ENCODE data around the gene NLRX1.
"Not testable (repeated sequence)": the region's sequence is repeated elsewhere in the genome, so short reads cannot be mapped to it uniquely, and the experiment has no call there.

The NLRX1 gene

GRCh38 chr11:119198925-119199324 lies 30.4 kb downstream of the NLRX1 start:
- Histone ChIP-seq H3K4me3 (ENCODE audit: low read depth, low read length) (no peak overlapping the region), H3K4me1 (no peaks in the 10 kb centered on the region), H3K79me2 (no peaks in the 10 kb centered on the region), H3K9ac (no peak overlapping the region), H3K9me3 (ENCODE audit: control insufficient read depth, low read length) (no peaks in the 10 kb centered on the region), H3K4me2 (ENCODE audit: low read length) (no peak overlapping the region), H3K36me3 (ENCODE audit: control insufficient read depth, insufficient read depth, low read length) (no peaks in the 10 kb centered on the region), H2AFZ (no peak overlapping the region), H3K27ac (no peak overlapping the region), H3K27me3 (ENCODE audit: control insufficient read depth, insufficient read depth, low read length) (no peaks in the 10 kb centered on the region)
- TF ChIP-seq CTCF (IDR thresholded peaks at IDR 0.05): no peak

GRCh38 chr11:119201236-119201635 lies 32.7 kb downstream of the NLRX1 start:
- not testable (repeated sequence) for H3K4me1 ChIP-seq, H3K27ac ChIP-seq, H3K9ac ChIP-seq

GRCh38 chr11:119202554-119202953 lies 34.0 kb downstream of the NLRX1 start:
- Histone ChIP-seq H3K4me1 (no peaks in the 10 kb centered on the region), H3K4me3 (ENCODE audit: low read depth, low read length) (no peak overlapping the region), H3K36me3 (ENCODE audit: control insufficient read depth, insufficient read depth, low read length) (no peaks in the 10 kb centered on the region), H3K27ac (no peak overlapping the region), H3K27me3 (ENCODE audit: control insufficient read depth, insufficient read depth, low read length) (no peaks in the 10 kb centered on the region), H3K4me2 (ENCODE audit: low read length) (no peak overlapping the region), H2AFZ (no peak overlapping the region), H3K9me3 (ENCODE audit: control insufficient read depth, low read length) (no peaks in the 10 kb centered on the region), H3K79me2 (no peaks in the 10 kb centered on the region), H3K9ac (no peak overlapping the region)
- no peak for TF ChIP-seq CTCF (IDR thresholded peaks at IDR 0.05)

More at GRCh38 chr11:119201236-119201635, 32.7 kb downstream of the NLRX1 start:
- not testable (repeated sequence) for H3K9me3 ChIP-seq (ENCODE audit: control insufficient read depth, low read length); H3K27me3 ChIP-seq (ENCODE audit: control insufficient read depth, insufficient read depth, low read length); H2AFZ ChIP-seq; H3K4me3 ChIP-seq (ENCODE audit: low read depth, low read length); H3K4me2 ChIP-seq (ENCODE audit: low read length); H3K36me3 ChIP-seq (ENCODE audit: control insufficient read depth, insufficient read depth, low read length); H3K79me2 ChIP-seq

- H3K4me3 ChIP-seq (ENCODE audit: low read depth, low read length): no peak overlapping the region
Observed at GRCh38 chr11:119204066-119204465, 35.5 kb downstream of the NLRX1 start.

GRCh38 chr11:119205080-119205479 lies 36.6 kb downstream of the NLRX1 start:
- Histone ChIP-seq H3K9me3 (ENCODE audit: control insufficient read depth, low read length) (no peaks in the 10 kb centered on the region), H3K4me2 (ENCODE audit: low read length) (no peak overlapping the region), H3K4me3 (ENCODE audit: low read depth, low read length) (no peak overlapping the region), H3K27ac (peak overlapping the region; percentile 86), H3K4me1 (no peaks in the 10 kb centered on the region), H3K36me3 (ENCODE audit: control insufficient read depth, insufficient read depth, low read length) (no peaks in the 10 kb centered on the region), H2AFZ (peak overlapping the region; percentile 80), H3K27me3 (ENCODE audit: control insufficient read depth, insufficient read depth, low read length) (no peaks in the 10 kb centered on the region), H3K9ac (no peak overlapping the region), H3K79me2 (peaks cover 2% of the 10 kb centered on the region)
- no peak for TF ChIP-seq CTCF (IDR thresholded peaks at IDR 0.05)

More at GRCh38 chr11:119204066-119204465, 35.5 kb downstream of the NLRX1 start:
- Histone ChIP-seq H3K9ac (no peak overlapping the region), H2AFZ (no peak overlapping the region), H3K79me2 (no peaks in the 10 kb centered on the region), H3K36me3 (ENCODE audit: control insufficient read depth, insufficient read depth, low read length) (no peaks in the 10 kb centered on the region), H3K4me2 (ENCODE audit: low read length) (no peak overlapping the region), H3K9me3 (ENCODE audit: control insufficient read depth, low read length) (no peaks in the 10 kb centered on the region), H3K27me3 (ENCODE audit: control insufficient read depth, insufficient read depth, low read length) (no peaks in the 10 kb centered on the region), H3K27ac (no peak overlapping the region), H3K4me1 (no peaks in the 10 kb centered on the region)
- no peak for TF ChIP-seq CTCF (IDR thresholded peaks at IDR 0.05)
